ENCODE data around the gene CKAP2L. TPM values are rescaled to one million over a fixed set of nuclear protein-coding genes. Genes with fewer than 3 reads are reported as not detected.

The CKAP2L gene
- total RNA-seq, 4 donors from 2014 or later: 4.3 to 14.4 (median 6.7) TPM

GRCh38 chr2:112714331-112714730, 50.1 kb downstream of the CKAP2L start:
- no peak overlapping the region for H3K27ac ChIP-seq
- intact Hi-C loops (cut with DNase I): no loop called here
- 78 to 80% methylated on average over 3 to 4 of the region's 4 CpGs for WGBS, 2 donors
- no peaks in the 10 kb centered on the region for H3K36me3 ChIP-seq
- peaks cover 0 to 7% (median 0%) of the 10 kb centered on the region in 4 donors for H3K27me3 ChIP-seq
- H3K4me3 ChIP-seq: no peak overlapping the region
- no peaks in the 10 kb centered on the region for H3K4me1 ChIP-seq
- DNase-seq: no peak
- TF ChIP-seq CTCF (IDR thresholded peaks at IDR 0.05) (no peak), POLR2A (IDR thresholded peaks at IDR 0.05) (no peak)
- no peaks in the 10 kb centered on the region for H3K9me3 ChIP-seq

- H3K4me3 ChIP-seq: no peak overlapping the region
- no peak for DNase-seq
- H3K9me3 ChIP-seq: no peaks in the 10 kb centered on the region
- no peak overlapping the region for H3K27ac ChIP-seq
- intact Hi-C loops (cut with DNase I): no loop called here
- no peaks in the 10 kb centered on the region for H3K36me3 ChIP-seq
- H3K27me3 ChIP-seq: peaks cover 0 to 7% (median 0%) of the 10 kb centered on the region in 4 donors
- no peaks in the 10 kb centered on the region for H3K4me1 ChIP-seq
- 95 to 96% methylated on average over 3 to 7 of the region's 7 CpGs for WGBS, 2 donors
- no peak for TF ChIP-seq POLR2A (IDR thresholded peaks at IDR 0.05)
- no peak for TF ChIP-seq CTCF (IDR thresholded peaks at IDR 0.05)
Measured at GRCh38 chr2:112713926-112714325, 50.5 kb downstream of the CKAP2L start.

GRCh38 chr2:112713585-112713925, 50.9 kb downstream of the CKAP2L start:
- Histone ChIP-seq H3K36me3 (no peaks in the 10 kb centered on the region), H3K4me3 (no peak overlapping the region), H3K27ac (no peak overlapping the region), H3K9me3 (no peaks in the 10 kb centered on the region), H3K27me3 (peaks cover 0 to 7% (median 0%) of the 10 kb centered on the region in 4 donors), H3K4me1 (no peaks in the 10 kb centered on the region)
- WGBS, 2 donors: 72 to 95% methylated on average over 4 to 6 of the region's 7 CpGs
- intact Hi-C loops (cut with DNase I): no loop called here
- TF ChIP-seq POLR2A (IDR thresholded peaks at IDR 0.05) (no peak), CTCF (IDR thresholded peaks at IDR 0.05) (no peak)
- no peak for DNase-seq

GRCh38 chr2:112712903-112713584, 51.4 kb downstream of the CKAP2L start:
- intact Hi-C loops (cut with DNase I): no loop called here
- Histone ChIP-seq H3K36me3 (no peaks in the 10 kb centered on the region), H3K4me1 (no peaks in the 10 kb centered on the region), H3K4me3 (no peak overlapping the region), H3K27me3 (peaks cover 0 to 7% (median 0%) of the 10 kb centered on the region in 4 donors), H3K27ac (no peak overlapping the region), H3K9me3 (no peaks in the 10 kb centered on the region)
- 64 to 66% methylated on average over 14 to 17 of the region's 17 CpGs for WGBS, 2 donors
- no peak for TF ChIP-seq CTCF (IDR thresholded peaks at IDR 0.05)
- TF ChIP-seq POLR2A (IDR thresholded peaks at IDR 0.05): no peak
- DNase-seq: no peak

GRCh38 chr2:112712465-112712864, 51.9 kb downstream of the CKAP2L start:
- Histone ChIP-seq H3K36me3 (no peaks in the 10 kb centered on the region), H3K4me1 (no peaks in the 10 kb centered on the region), H3K27ac (no peak overlapping the region), H3K9me3 (no peaks in the 10 kb centered on the region), H3K27me3 (peaks cover 0 to 7% (median 0%) of the 10 kb centered on the region in 4 donors), H3K4me3 (no peak overlapping the region)
- no peak for TF ChIP-seq POLR2A (IDR thresholded peaks at IDR 0.05)
- TF ChIP-seq CTCF (IDR thresholded peaks at IDR 0.05): no peak
- DNase-seq: no peak
- intact Hi-C loops (cut with DNase I): no loop called here
- 77 to 85% methylated on average over 3 of the region's 3 CpGs for WGBS, 2 donors
